ENCODE measurements around the gene ZFAND2A. TPM values are rescaled to one million over a fixed set of nuclear protein-coding genes. Genes with fewer than 3 reads are reported as not detected.

The ZFAND2A gene
- total and polyA plus RNA-seq, 2 experiments from 2014 or later, result 15.3 to 29.2 TPM

DNA sequence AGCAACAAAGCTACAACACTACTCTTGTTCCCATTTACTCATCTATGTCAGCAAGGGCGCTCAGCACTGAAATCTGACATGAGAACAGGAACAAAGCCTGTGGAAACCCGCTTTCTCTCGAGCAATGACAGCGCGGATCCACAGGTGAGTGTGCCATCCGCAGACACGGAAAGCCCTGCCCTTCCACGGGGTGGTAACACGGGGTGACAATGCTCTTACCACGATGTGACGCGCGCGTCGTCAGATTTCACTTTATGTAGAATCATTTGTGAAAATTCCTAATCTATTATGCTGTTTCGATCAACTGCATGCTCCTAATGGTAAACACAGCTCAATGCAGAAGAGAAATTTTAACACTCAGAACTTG lies 34.4 kb downstream of the ZFAND2A start:
- Mint-ChIP-seq H3K9me3 (no peaks in the 10 kb centered on the region), H3K36me3 (ENCODE audit: low read depth) (peaks cover 23% of the 10 kb centered on the region), H3K4me1 (peaks cover 16% of the 10 kb centered on the region), H3K27me3 (ENCODE audit: insufficient read depth, low read depth, poor library complexity) (peaks cover 7% of the 10 kb centered on the region), H3K4me3 (no peak overlapping the region), H3K27ac (no peak overlapping the region)
- no peak overlapping the region for H3K4me3 ChIP-seq
- no peaks in the 10 kb centered on the region for H3K27me3 ChIP-seq (ENCODE audit: insufficient read depth)
- peaks cover 4% of the 10 kb centered on the region for H3K4me1 ChIP-seq (ENCODE audit: insufficient read depth)
- DNase-seq (ENCODE audit: low spot score), result no peak
- 0 out of 2 replicates have a peak, but pooled peaks cover 5% of the 10 kb centered on the region for H3K36me3 ChIP-seq (ENCODE audit: insufficient read depth)
- peaks cover 38% of the 10 kb centered on the region for H3K79me2 ChIP-seq (replicated peaks; ENCODE audit: insufficient read depth)
- H4K20me1 ChIP-seq (replicated peaks; ENCODE audit: insufficient read depth), result no peaks in the 10 kb centered on the region; the same call in none of the 2 replicates
- H3K9me2 ChIP-seq (ENCODE audit: insufficient read depth), result no peaks in the 10 kb centered on the region
- no peak overlapping the region for H3K4me2 ChIP-seq
- no peak for ATAC-seq
- TF ChIP-seq ZNF331 (CRISPR knock-in tag; IDR thresholded peaks at IDR 0.05; ENCODE audit: low read depth), result no peak
- TF ChIP-seq EZH2phosphoT487 (IDR thresholded peaks at IDR 0.05; ENCODE audit: unreplicated experiment), result no peak
- no peak for TF ChIP-seq ZNF114 (CRISPR knock-in tag; IDR thresholded peaks at IDR 0.05)
- TF ChIP-seq EZH2 (IDR thresholded peaks at IDR 0.05; ENCODE audit: low read depth, unreplicated experiment), result no peak
- TF ChIP-seq, protein P1, sequence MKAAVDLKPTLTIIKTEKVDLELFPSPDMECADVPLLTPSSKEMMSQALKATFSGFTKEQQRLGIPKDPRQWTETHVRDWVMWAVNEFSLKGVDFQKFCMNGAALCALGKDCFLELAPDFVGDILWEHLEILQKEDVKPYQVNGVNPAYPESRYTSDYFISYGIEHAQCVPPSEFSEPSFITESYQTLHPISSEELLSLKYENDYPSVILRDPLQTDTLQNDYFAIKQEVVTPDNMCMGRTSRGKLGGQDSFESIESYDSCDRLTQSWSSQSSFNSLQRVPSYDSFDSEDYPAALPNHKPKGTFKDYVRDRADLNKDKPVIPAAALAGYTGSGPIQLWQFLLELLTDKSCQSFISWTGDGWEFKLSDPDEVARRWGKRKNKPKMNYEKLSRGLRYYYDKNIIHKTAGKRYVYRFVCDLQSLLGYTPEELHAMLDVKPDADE (IDR thresholded peaks at IDR 0.05), result no peak
- TF ChIP-seq, protein P2, sequence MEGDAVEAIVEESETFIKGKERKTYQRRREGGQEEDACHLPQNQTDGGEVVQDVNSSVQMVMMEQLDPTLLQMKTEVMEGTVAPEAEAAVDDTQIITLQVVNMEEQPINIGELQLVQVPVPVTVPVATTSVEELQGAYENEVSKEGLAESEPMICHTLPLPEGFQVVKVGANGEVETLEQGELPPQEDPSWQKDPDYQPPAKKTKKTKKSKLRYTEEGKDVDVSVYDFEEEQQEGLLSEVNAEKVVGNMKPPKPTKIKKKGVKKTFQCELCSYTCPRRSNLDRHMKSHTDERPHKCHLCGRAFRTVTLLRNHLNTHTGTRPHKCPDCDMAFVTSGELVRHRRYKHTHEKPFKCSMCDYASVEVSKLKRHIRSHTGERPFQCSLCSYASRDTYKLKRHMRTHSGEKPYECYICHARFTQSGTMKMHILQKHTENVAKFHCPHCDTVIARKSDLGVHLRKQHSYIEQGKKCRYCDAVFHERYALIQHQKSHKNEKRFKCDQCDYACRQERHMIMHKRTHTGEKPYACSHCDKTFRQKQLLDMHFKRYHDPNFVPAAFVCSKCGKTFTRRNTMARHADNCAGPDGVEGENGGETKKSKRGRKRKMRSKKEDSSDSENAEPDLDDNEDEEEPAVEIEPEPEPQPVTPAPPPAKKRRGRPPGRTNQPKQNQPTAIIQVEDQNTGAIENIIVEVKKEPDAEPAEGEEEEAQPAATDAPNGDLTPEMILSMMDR (conservative IDR thresholded peaks at IDR 0.05; ENCODE audit: low read depth in 2 of 2), result no peak
- no peak for TF ChIP-seq POLR2AphosphoS5 (IDR thresholded peaks at IDR 0.05; ENCODE audit: low read depth)
- TF ChIP-seq, protein P3, sequence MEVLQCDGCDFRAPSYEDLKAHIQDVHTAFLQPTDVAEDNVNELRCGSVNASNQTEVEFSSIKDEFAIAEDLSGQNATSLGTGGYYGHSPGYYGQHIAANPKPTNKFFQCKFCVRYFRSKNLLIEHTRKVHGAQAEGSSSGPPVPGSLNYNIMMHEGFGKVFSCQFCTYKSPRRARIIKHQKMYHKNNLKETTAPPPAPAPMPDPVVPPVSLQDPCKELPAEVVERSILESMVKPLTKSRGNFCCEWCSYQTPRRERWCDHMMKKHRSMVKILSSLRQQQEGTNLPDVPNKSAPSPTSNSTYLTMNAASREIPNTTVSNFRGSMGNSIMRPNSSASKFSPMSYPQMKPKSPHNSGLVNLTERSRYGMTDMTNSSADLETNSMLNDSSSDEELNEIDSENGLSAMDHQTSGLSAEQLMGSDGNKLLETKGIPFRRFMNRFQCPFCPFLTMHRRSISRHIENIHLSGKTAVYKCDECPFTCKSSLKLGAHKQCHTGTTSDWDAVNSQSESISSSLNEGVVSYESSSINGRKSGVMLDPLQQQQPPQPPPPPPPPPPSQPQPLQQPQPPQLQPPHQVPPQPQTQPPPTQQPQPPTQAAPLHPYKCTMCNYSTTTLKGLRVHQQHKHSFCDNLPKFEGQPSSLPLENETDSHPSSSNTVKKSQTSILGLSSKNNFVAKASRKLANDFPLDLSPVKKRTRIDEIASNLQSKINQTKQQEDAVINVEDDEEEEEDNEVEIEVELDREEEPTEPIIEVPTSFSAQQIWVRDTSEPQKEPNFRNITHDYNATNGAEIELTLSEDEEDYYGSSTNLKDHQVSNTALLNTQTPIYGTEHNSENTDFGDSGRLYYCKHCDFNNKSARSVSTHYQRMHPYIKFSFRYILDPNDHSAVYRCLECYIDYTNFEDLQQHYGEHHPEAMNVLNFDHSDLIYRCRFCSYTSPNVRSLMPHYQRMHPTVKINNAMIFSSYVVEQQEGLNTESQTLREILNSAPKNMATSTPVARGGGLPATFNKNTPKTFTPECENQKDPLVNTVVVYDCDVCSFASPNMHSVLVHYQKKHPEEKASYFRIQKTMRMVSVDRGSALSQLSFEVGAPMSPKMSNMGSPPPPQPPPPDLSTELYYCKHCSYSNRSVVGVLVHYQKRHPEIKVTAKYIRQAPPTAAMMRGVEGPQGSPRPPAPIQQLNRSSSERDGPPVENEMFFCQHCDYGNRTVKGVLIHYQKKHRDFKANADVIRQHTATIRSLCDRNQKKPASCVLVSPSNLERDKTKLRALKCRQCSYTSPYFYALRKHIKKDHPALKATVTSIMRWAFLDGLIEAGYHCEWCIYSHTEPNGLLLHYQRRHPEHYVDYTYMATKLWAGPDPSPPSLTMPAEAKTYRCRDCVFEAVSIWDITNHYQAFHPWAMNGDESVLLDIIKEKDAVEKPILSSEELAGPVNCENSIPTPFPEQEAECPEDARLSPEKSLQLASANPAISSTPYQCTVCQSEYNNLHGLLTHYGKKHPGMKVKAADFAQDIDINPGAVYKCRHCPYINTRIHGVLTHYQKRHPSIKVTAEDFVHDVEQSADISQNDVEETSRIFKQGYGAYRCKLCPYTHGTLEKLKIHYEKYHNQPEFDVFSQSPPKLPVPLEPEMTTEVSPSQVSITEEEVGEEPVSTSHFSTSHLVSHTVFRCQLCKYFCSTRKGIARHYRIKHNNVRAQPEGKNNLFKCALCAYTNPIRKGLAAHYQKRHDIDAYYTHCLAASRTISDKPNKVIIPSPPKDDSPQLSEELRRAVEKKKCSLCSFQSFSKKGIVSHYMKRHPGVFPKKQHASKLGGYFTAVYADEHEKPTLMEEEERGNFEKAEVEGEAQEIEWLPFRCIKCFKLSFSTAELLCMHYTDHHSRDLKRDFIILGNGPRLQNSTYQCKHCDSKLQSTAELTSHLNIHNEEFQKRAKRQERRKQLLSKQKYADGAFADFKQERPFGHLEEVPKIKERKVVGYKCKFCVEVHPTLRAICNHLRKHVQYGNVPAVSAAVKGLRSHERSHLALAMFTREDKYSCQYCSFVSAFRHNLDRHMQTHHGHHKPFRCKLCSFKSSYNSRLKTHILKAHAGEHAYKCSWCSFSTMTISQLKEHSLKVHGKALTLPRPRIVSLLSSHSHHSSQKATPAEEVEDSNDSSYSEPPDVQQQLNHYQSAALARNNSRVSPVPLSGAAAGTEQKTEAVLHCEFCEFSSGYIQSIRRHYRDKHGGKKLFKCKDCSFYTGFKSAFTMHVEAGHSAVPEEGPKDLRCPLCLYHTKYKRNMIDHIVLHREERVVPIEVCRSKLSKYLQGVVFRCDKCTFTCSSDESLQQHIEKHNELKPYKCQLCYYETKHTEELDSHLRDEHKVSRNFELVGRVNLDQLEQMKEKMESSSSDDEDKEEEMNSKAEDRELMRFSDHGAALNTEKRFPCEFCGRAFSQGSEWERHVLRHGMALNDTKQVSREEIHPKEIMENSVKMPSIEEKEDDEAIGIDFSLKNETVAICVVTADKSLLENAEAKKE (CRISPR knock-in tag; IDR thresholded peaks at IDR 0.05), result no peak
- TF ChIP-seq, protein P4, sequence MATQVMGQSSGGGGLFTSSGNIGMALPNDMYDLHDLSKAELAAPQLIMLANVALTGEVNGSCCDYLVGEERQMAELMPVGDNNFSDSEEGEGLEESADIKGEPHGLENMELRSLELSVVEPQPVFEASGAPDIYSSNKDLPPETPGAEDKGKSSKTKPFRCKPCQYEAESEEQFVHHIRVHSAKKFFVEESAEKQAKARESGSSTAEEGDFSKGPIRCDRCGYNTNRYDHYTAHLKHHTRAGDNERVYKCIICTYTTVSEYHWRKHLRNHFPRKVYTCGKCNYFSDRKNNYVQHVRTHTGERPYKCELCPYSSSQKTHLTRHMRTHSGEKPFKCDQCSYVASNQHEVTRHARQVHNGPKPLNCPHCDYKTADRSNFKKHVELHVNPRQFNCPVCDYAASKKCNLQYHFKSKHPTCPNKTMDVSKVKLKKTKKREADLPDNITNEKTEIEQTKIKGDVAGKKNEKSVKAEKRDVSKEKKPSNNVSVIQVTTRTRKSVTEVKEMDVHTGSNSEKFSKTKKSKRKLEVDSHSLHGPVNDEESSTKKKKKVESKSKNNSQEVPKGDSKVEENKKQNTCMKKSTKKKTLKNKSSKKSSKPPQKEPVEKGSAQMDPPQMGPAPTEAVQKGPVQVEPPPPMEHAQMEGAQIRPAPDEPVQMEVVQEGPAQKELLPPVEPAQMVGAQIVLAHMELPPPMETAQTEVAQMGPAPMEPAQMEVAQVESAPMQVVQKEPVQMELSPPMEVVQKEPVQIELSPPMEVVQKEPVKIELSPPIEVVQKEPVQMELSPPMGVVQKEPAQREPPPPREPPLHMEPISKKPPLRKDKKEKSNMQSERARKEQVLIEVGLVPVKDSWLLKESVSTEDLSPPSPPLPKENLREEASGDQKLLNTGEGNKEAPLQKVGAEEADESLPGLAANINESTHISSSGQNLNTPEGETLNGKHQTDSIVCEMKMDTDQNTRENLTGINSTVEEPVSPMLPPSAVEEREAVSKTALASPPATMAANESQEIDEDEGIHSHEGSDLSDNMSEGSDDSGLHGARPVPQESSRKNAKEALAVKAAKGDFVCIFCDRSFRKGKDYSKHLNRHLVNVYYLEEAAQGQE (IDR thresholded peaks at IDR 0.05; ENCODE audit: unreplicated experiment), result no peak
- no peak for TF ChIP-seq STAT1 (IDR thresholded peaks at IDR 0.05; ENCODE audit: unreplicated experiment)
- no peak for TF ChIP-seq NANOG (IDR thresholded peaks at IDR 0.05; ENCODE audit: borderline replicate concordance)
- TF ChIP-seq JUNB (IDR thresholded peaks at IDR 0.05; ENCODE audit: unreplicated experiment), result no peak
- TF ChIP-seq CREB1 (CRISPR knock-in tag; IDR thresholded peaks at IDR 0.05; ENCODE audit: low read depth), result no peak
- no peak overlapping the region for H3K27ac ChIP-seq (ENCODE audit: low read depth)
- no peak overlapping the region for H2AFZ ChIP-seq
- 0 out of 2 replicates have a peak, but pooled peaks cover 4% of the 10 kb centered on the region for H3F3A ChIP-seq (replicated peaks; ENCODE audit: low read depth)

Measured in GM23338 (cell line).